ENCODE measurements around the gene LMF1.

LMF1 gene

GRCh38 chr16:868386-868755 lies 102.4 kb downstream of the LMF1 start:
- ATAC-seq (ENCODE audit: low read depth): no peak
- H3K9me3 ChIP-seq (ENCODE audit: severe bottlenecking): no peaks in the 10 kb centered on the region

GRCh38 chr16:867421-868385 lies 103.1 kb downstream of the LMF1 start:
- H3K27ac ChIP-seq (ENCODE audit: poor library complexity, severe bottlenecking): no peak overlapping the region
- no peaks in the 10 kb centered on the region for H3K4me1 ChIP-seq (ENCODE audit: insufficient read depth, poor library complexity, severe bottlenecking)
- no peaks in the 10 kb centered on the region for H3K9me3 ChIP-seq (ENCODE audit: severe bottlenecking)
- ATAC-seq (ENCODE audit: low read depth) (no peak), DNase-seq (ENCODE audit: low spot score) (no peak)
- no peaks in the 10 kb centered on the region for H3K27me3 ChIP-seq (ENCODE audit: insufficient read depth, poor library complexity, severe bottlenecking)
- no peak overlapping the region for H3K4me3 ChIP-seq (ENCODE audit: severe bottlenecking)
- H3K36me3 ChIP-seq (ENCODE audit: low read depth): no peaks in the 10 kb centered on the region
- no peak for TF ChIP-seq CTCF (IDR thresholded peaks at IDR 0.05; ENCODE audit: poor library complexity, severe bottlenecking)

More at GRCh38 chr16:868386-868755, 102.4 kb downstream of the LMF1 start:
- TF ChIP-seq CTCF (IDR thresholded peaks at IDR 0.05; ENCODE audit: poor library complexity, severe bottlenecking): no peak
- H3K4me1 ChIP-seq (ENCODE audit: insufficient read depth, poor library complexity, severe bottlenecking): no peaks in the 10 kb centered on the region
- H3K27me3 ChIP-seq (ENCODE audit: insufficient read depth, poor library complexity, severe bottlenecking): no peaks in the 10 kb centered on the region
- H3K36me3 ChIP-seq (ENCODE audit: low read depth): no peaks in the 10 kb centered on the region
- no peak overlapping the region for H3K4me3 ChIP-seq (ENCODE audit: severe bottlenecking)
- no peak overlapping the region for H3K27ac ChIP-seq (ENCODE audit: poor library complexity, severe bottlenecking)
- DNase-seq (ENCODE audit: low spot score): no peak

- ATAC-seq (ENCODE audit: low read depth): no peak
- H3K27ac ChIP-seq (ENCODE audit: poor library complexity, severe bottlenecking): no peak overlapping the region
Observed at GRCh38 chr16:866252-866896, 104.4 kb downstream of the LMF1 start.

GRCh38 chr16:865026-865425 lies 105.8 kb downstream of the LMF1 start:
- Histone ChIP-seq H3K27ac (ENCODE audit: poor library complexity, severe bottlenecking) (no peak overlapping the region), H3K27me3 (ENCODE audit: insufficient read depth, poor library complexity, severe bottlenecking) (no peaks in the 10 kb centered on the region), H3K9me3 (ENCODE audit: severe bottlenecking) (no peaks in the 10 kb centered on the region), H3K4me1 (ENCODE audit: insufficient read depth, poor library complexity, severe bottlenecking) (no peaks in the 10 kb centered on the region), H3K36me3 (ENCODE audit: low read depth) (no peaks in the 10 kb centered on the region), H3K4me3 (ENCODE audit: severe bottlenecking) (no peak overlapping the region)
- DNase-seq (ENCODE audit: low spot score) (no peak), ATAC-seq (ENCODE audit: low read depth) (no peak)
- TF ChIP-seq CTCF (IDR thresholded peaks at IDR 0.05; ENCODE audit: poor library complexity, severe bottlenecking): no peak

More at GRCh38 chr16:866252-866896, 104.4 kb downstream of the LMF1 start:
- Histone ChIP-seq H3K36me3 (ENCODE audit: low read depth) (no peaks in the 10 kb centered on the region), H3K9me3 (ENCODE audit: severe bottlenecking) (no peaks in the 10 kb centered on the region), H3K4me1 (ENCODE audit: insufficient read depth, poor library complexity, severe bottlenecking) (no peaks in the 10 kb centered on the region), H3K4me3 (ENCODE audit: severe bottlenecking) (no peak overlapping the region), H3K27me3 (ENCODE audit: insufficient read depth, poor library complexity, severe bottlenecking) (no peaks in the 10 kb centered on the region)
- DNase-seq (ENCODE audit: low spot score): no peak
- no peak for TF ChIP-seq CTCF (IDR thresholded peaks at IDR 0.05; ENCODE audit: poor library complexity, severe bottlenecking)

All from RWPE2 (cell line).